ENCODE results near the gene ZIM2. TPM values are rescaled to one million over a fixed set of nuclear protein-coding genes. Genes with fewer than 3 reads are reported as not detected.

ZIM2 gene
- total and polyA plus RNA-seq, 8 donors = 0.08 to 0.52 (median 0.12) TPM; not detected in 3

DNA sequence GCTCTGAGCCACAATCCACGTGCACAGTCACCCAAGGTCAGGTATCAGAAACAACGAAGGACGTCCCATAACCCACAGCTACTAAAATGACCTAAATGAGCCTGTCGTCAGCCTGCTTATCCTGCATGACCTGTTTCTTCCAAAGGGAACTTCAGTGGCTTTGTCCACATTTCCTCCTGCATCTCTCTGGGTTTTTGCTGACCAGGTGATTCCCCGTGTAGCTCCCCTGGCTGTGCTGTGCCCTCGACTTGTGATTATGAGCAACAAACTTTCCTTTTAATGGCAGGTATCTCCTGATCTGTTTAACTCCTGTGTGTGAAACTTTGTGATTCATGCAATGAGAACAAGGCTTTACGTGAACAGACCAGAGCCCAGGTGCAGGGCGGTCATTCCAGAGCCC is 81.0 kb downstream of the ZIM2 start:
- intact Hi-C loops (cut with DNase I) = no loop called here
- no peak for DNase-seq
- no peaks in the 10 kb centered on the region for H3K27me3 ChIP-seq
- H3K27ac ChIP-seq = no peak overlapping the region
- H3K4me3 ChIP-seq = no peak overlapping the region
- no peaks in the 10 kb centered on the region for H3K36me3 ChIP-seq
- FAIRE-seq = no peak
- no peaks in the 10 kb centered on the region for H3K9me3 ChIP-seq
- WGBS, 2 donors = 16 to 19% methylated on average over 8 of the region's 8 CpGs
- TF ChIP-seq, protein P1, sequence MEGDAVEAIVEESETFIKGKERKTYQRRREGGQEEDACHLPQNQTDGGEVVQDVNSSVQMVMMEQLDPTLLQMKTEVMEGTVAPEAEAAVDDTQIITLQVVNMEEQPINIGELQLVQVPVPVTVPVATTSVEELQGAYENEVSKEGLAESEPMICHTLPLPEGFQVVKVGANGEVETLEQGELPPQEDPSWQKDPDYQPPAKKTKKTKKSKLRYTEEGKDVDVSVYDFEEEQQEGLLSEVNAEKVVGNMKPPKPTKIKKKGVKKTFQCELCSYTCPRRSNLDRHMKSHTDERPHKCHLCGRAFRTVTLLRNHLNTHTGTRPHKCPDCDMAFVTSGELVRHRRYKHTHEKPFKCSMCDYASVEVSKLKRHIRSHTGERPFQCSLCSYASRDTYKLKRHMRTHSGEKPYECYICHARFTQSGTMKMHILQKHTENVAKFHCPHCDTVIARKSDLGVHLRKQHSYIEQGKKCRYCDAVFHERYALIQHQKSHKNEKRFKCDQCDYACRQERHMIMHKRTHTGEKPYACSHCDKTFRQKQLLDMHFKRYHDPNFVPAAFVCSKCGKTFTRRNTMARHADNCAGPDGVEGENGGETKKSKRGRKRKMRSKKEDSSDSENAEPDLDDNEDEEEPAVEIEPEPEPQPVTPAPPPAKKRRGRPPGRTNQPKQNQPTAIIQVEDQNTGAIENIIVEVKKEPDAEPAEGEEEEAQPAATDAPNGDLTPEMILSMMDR (IDR thresholded peaks at IDR 0.05) = no peak
- ATAC-seq = no peak
- H3K4me1 ChIP-seq = no peaks in the 10 kb centered on the region

DNA sequence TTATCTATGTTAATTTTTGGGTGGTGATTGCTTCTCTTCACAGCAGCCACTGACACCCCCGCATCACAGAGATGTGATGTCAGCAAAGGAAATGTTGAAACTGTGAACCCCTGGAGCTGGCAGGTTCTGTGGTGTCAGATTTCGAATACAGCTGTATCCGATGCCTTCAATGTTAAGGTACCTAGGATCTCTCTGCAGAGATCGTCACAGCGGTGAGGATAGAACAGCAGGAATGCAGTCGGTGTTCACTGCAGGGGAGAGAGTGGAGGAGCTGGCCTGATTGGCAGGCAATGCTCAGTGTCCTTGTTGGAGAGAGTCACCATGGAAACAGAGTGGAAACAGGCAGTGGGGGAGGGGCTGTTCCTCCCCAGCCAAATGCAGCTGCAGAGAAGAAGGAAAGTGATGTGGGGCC is 89.4 kb downstream of the ZIM2 start:
- H3K9me3 ChIP-seq = no peaks in the 10 kb centered on the region
- WGBS, 2 donors = 3 to 9% methylated on average over 6 of the region's 6 CpGs
- no peaks in the 10 kb centered on the region for H3K4me1 ChIP-seq
- no peak for FAIRE-seq
- DNase-seq = no peak
- TF ChIP-seq, protein P1 (IDR thresholded peaks at IDR 0.05) = no peak
- no peak overlapping the region for H3K4me3 ChIP-seq
- H3K27me3 ChIP-seq = no peaks in the 10 kb centered on the region
- peak in 1 of 4 donors; percentile 66 for ATAC-seq
- no peak overlapping the region for H3K27ac ChIP-seq
- no peaks in the 10 kb centered on the region for H3K36me3 ChIP-seq
- intact Hi-C loops (cut with DNase I) = no loop called here

DNA sequence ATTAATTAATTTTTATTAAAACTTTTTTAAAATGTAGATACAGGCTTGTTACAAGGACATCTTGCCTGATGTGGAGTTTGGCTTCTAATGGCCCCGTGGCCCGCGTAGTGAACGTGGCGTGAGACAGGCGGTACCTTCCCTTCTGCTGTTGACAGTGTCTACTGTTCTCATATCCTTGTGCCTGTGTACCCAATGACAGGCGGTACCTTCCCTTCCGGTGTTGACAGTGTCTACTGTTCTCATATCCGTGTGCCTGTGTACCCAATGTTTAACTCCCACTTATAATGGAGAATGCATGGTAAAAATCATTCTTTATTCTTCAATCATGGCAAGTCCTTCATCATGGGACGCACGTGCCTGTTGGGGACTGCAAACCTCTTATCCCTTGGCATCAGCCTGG is 89.9 kb downstream of the ZIM2 start:
- FAIRE-seq = no peak

DNA sequence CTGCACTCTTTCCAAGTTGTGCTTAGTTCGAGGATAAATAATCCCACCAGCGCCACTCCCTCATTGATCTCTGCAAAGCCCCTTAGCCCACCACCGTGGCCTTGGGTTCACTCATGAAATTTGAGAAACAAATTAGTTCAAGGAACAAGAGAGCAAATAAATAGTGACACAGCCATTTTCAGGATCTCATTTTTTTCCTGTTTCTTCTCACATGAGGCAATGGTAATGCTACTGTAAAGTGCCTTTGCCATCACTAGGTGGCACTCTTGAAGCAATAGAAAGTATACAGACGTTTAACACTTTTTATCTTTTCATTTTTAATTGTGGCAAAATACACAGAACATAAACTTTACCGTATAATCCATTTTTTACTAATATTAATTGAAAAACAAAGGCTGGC is 92.1 kb downstream of the ZIM2 start:
- WGBS, 2 donors = 6 to 13% methylated on average over 5 of the region's 5 CpGs
- H3K4me1 ChIP-seq = no peaks in the 10 kb centered on the region
- no peaks in the 10 kb centered on the region for H3K9me3 ChIP-seq
- H3K36me3 ChIP-seq = no peaks in the 10 kb centered on the region
- FAIRE-seq (no peak), ATAC-seq (peak; percentile 38 to 79 (median 70)), DNase-seq (no peak)
- no peak overlapping the region for H3K4me3 ChIP-seq
- H3K27ac ChIP-seq = no peak overlapping the region
- intact Hi-C loops (cut with DNase I) = loop anchor here in 1 of 3 donors (10.0 kb wide), 1 partner anchor 346 kb away; no protein-coding TSS in a partner anchor
- TF ChIP-seq, protein P1 (IDR thresholded peaks at IDR 0.05) = peak in 2 of 4 donors; percentile 21 to 26
- no peaks in the 10 kb centered on the region for H3K27me3 ChIP-seq

More for the DNA sequence above, 89.9 kb downstream of the ZIM2 start:
- intact Hi-C loops (cut with DNase I) = no loop called here
- H3K27me3 ChIP-seq = no peaks in the 10 kb centered on the region
- H3K4me3 ChIP-seq = no peak overlapping the region
- TF ChIP-seq, protein P1 (IDR thresholded peaks at IDR 0.05) = no peak
- H3K36me3 ChIP-seq = no peaks in the 10 kb centered on the region
- 38 to 53% methylated on average over 11 of the region's 11 CpGs for WGBS, 2 donors
- DNase-seq (no peak), ATAC-seq (peak in 1 of 4 donors; percentile 52)
- H3K27ac ChIP-seq = no peak overlapping the region
- no peaks in the 10 kb centered on the region for H3K4me1 ChIP-seq
- H3K9me3 ChIP-seq = no peaks in the 10 kb centered on the region

DNA sequence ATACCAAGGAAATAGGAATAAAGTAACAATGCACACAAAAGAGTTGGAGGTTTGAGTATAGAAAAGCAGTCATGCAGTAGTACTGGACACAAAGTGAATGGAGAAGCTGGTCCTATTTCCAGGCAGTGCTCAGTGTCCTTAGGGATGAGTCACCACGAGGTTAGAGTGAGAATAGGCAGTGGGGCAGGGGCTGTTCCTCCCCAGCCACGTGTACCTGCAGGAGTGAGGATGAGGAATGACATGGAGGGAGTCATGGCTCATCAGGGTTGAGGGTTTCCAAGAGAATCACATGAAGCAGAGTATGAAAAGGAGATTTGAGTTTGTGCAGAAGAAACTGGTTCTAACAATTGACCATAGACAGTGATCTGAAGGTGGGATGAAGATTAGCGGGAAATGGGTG is 94.2 kb downstream of the ZIM2 start:
- H3K9me3 ChIP-seq = no peaks in the 10 kb centered on the region

More for the DNA sequence above, 94.2 kb downstream of the ZIM2 start:
- Histone ChIP-seq H3K4me3 (no peak overlapping the region), H3K27ac (no peak overlapping the region), H3K4me1 (no peaks in the 10 kb centered on the region), H3K36me3 (no peaks in the 10 kb centered on the region), H3K27me3 (no peaks in the 10 kb centered on the region)
- WGBS, 2 donors = 26 to 31% methylated on average over 3 of the region's 3 CpGs
- intact Hi-C loops (cut with DNase I) = loop anchor here in 1 of 3 donors (10.0 kb wide), 1 partner anchor 348 kb away; no protein-coding TSS in a partner anchor
- DNase-seq = no peak
- TF ChIP-seq, protein P1 (IDR thresholded peaks at IDR 0.05) = no peak
- no peak for ATAC-seq
- no peak for FAIRE-seq

All from pancreas (tissue), 10 donors.